Fibroblast of pulmonary artery (primary cell): ENCODE results near the gene MFSD12.

Source experiments
- DNase-seq: peaks from one replicate; pipeline ENCODE4 v3.0.0-alpha.2; 2010; ENCODE audit warnings: low read depth
- H3K4me3 ChIP-seq: replicated peaks from 2 replicates; pipeline ENCODE4 v1.5.1; 2011; ENCODE audit warnings: low read depth, mild to moderate bottlenecking, control low read depth, low read length, moderate library complexity
- TF ChIP-seq, protein P1 (sequence below): IDR thresholded peaks from 2 replicates; pipeline ENCODE4 v1.5.1; 2011; ENCODE audit warnings: mild to moderate bottlenecking, control low read depth, low read length, inconsistent platforms; ENCODE audit errors: missing control alignments

The MFSD12 gene

DNA sequence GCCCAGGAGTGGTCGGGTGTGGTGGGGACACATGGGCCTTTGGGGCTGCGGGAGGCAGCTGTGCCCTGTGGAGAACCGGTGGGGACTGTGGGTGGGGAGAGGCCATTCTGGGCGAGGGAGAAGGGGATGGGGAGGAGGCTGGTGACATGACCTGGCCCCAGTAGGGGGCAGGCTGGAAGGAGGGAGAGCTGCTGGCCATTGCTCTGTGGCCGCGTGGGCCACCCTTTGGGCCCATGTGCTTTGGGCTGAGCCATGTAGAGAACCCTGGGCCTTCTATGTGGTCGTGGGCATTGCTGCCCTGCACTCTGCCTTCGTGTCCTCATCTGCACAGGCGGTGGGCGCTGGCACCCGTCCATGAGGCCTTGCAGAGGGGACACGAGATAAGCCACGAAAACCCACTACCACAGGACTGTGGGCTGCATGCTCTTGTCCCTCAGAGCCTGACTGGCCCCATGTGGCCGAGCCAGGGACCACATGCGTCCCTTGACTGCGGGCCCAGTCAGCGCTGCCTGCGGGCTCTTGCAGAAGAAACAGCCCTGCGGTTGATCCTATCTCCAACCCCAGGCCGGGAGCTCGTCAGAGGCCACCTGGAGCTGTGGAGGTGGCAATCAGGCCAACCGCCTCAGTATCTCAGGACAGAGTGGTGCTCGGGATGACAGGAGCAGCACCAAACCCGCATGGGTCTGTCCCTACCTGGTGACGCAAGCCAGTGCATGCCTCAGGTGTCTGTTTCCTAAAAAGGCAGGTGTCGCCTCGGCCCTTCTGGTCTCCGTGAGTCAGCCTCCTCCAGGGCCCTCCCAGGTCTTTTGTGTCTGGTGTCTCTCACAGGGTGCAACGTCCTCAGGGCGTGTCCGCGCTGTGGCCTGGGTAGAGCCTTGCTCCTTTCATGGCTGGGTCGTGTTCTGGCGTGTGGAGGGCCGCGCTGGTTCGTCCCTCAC lies 37.0 kb downstream of the MFSD12 start:
- TF ChIP-seq, protein P1, sequence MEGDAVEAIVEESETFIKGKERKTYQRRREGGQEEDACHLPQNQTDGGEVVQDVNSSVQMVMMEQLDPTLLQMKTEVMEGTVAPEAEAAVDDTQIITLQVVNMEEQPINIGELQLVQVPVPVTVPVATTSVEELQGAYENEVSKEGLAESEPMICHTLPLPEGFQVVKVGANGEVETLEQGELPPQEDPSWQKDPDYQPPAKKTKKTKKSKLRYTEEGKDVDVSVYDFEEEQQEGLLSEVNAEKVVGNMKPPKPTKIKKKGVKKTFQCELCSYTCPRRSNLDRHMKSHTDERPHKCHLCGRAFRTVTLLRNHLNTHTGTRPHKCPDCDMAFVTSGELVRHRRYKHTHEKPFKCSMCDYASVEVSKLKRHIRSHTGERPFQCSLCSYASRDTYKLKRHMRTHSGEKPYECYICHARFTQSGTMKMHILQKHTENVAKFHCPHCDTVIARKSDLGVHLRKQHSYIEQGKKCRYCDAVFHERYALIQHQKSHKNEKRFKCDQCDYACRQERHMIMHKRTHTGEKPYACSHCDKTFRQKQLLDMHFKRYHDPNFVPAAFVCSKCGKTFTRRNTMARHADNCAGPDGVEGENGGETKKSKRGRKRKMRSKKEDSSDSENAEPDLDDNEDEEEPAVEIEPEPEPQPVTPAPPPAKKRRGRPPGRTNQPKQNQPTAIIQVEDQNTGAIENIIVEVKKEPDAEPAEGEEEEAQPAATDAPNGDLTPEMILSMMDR: no peak
- no peak for DNase-seq
- no peak overlapping the region for H3K4me3 ChIP-seq

DNA sequence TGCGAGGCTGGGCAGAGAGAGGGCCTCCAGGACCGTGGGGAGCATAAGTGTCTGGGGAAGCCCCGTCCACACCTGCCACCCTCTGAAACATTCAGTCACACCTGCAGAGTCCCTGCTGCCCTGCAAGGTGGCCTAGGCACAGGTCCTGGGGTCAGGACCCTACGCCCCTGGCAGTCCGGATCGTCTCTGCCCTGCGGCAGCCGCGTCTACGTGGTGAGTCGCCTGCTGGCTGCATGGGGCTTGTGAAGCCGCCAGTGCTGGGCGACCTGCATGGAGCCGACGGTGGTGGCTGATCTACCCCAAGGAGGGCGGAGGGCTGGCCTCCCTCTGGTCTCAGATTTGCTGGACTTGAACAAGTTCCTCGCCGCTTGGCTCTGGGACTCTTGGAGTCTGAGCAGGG lies 38.3 kb downstream of the MFSD12 start:
- no peak overlapping the region for H3K4me3 ChIP-seq
- TF ChIP-seq, protein P1: no peak
- DNase-seq: no peak

- TF ChIP-seq, protein P1: no peak
- no peak overlapping the region for H3K4me3 ChIP-seq
- no peak for DNase-seq
These were observed 38.7 kb downstream of the MFSD12 start for GRCh38 chr19:3518659-3519058.

DNA sequence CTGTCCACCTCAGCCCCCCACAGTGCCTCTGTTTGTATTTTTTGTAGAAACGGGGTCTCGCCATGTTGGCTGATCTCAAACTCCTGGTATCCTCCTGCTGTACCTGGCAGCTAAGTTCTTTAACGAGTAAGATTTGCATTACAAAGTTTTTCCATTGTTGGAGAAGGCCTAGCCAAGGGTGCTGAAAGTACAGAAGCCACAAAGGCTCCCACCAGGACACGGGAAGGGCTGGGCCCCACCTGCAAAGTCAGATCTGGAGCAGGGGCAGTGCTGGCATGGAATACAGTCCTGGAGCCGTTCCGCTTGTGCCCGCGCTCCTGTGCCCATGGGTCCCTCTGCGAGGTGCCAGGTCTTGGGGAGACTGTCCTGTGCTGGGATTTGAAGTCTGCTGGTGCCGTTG lies 39.1 kb downstream of the MFSD12 start:
- DNase-seq: no peak
- H3K4me3 ChIP-seq: no peak overlapping the region
- TF ChIP-seq, protein P1: no peak

DNA sequence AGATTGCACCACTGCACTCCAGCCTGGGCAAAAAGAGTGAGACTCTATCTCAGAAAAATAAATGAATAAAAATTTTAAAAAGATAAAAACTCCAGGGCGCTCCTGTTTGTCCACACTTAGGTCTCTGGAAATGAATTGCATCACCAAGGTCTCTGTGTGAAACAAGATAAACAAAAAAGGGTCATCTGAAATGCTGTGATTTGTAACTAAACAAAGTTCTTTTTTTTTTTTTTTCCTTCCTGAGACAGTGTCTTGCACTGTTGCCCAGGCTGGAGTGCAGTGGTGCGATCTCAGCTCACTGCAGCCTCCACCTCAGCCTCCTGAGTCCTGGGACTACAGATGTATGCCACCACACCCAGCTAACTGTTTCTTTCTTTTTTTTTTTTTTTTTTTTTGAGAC lies 39.7 kb downstream of the MFSD12 start:
- no peak overlapping the region for H3K4me3 ChIP-seq
- TF ChIP-seq, protein P1: no peak
- DNase-seq: no peak

- H3K4me3 ChIP-seq: no peak overlapping the region
- DNase-seq: no peak
These were observed 40.6 kb downstream of the MFSD12 start for GRCh38 chr19:3516675-3517207.

More at GRCh38 chr19:3516675-3517207, 40.6 kb downstream of the MFSD12 start:
- TF ChIP-seq, protein P1: no peak
